HFFc6 (cell line): Measurements from ENCODE around the gene UTP3. TPM values are rescaled to one million over a fixed set of nuclear protein-coding genes. Genes with fewer than 3 reads are reported as not detected.
A peak's percentile ranks its signal among the peaks of the same experiment; 100 is the strongest.

Experiments used
- DNase-seq: peaks from one replicate; pipeline ENCODE4 v3.0.0-alpha.2; 2018
- H3K27ac Mint-ChIP-seq: 2 replicates; pipeline ENCODE4 v1.8.0; 2020; ENCODE audit warnings: mild to moderate bottlenecking, mixed read lengths
- H3K27me3 Mint-ChIP-seq: 2 replicates; pipeline ENCODE4 v1.8.0; 2021; ENCODE audit warnings: mild to moderate bottlenecking, moderate library complexity, mixed read lengths; ENCODE audit not compliant: insufficient read depth
- H3K36me3 Mint-ChIP-seq: 2 replicates; pipeline ENCODE4 v1.8.0; 2021; ENCODE audit warnings: low read depth, mixed read lengths
- H3K4me1 Mint-ChIP-seq: 2 replicates; pipeline ENCODE4 v1.8.0; 2020; ENCODE audit warnings: low read depth, mixed read lengths
- H3K4me3 Mint-ChIP-seq: 2 replicates; pipeline ENCODE4 v1.8.0; 2020; ENCODE audit warnings: mild to moderate bottlenecking, moderate library complexity, mixed read lengths
- H3K9me3 Mint-ChIP-seq: 2 replicates; pipeline ENCODE4 v1.8.0; 2020; ENCODE audit warnings: mild to moderate bottlenecking, mixed read lengths
- total RNA-seq, 6 experiments: library from RNA; stranded (reverse); fragmentation: NEBNext Ultra II Directional; extraction: Animal tissue kit (Norgen Biotek cat#: 25700); gene quantifications; 2 replicates in 1 of 6; 3 replicates in 5 of 6; pipeline ENCODE4 v1.2.3, GENCODE V29; 2021
- TF ChIP-seq, protein P1 (sequence below): fragments of 200-600 bp; sonication (generic); IDR thresholded peaks from 2 replicates; pipeline ENCODE4 v1.5.0; 2021; ENCODE audit warnings: antibody characterized with exemption, mild to moderate bottlenecking

UTP3 gene
- total RNA-seq, 6 experiments from 2014 or later = 38.8 to 48.0 (median 43.1) TPM

DNA sequence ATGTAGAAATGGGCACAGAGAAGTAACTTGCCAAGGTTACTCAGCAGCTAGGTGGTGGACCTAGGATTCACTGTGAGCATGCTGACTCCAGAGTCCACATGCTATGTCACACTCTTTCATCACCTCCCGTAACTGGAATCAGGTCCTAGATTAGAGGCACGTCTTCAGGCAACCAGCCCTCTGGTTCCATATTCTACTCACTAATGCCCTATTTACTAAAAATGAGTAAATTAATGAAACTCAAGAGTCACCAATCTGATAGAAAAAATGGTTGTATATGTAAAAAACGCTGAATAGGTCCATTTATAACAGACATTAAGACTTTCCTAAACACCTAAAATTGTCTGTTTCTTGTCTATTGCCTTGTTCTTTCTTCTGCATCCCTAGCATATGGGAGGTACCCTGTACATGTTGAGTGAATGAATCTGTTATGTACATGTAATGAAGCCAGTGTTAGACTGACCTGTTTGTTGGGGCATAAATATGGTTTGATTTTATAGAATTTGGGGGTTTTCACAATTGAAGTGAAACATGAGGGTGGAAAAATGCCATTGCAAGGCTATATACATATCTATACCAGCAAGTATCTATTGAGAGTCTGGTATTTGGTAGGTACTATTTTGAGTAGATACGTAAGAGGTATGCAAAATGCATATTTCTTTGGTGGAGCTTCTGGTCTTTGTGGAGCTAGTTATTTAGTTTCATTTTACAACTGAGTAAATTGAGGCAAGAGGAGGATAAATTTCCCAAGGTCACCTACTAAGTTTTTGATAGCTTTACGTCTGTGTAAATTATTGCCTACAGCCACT lies 26.0 kb downstream of the UTP3 start:
- peaks cover 37% of the 10 kb centered on the region for H3K4me1 Mint-ChIP-seq
- H3K9me3 Mint-ChIP-seq = no peaks in the 10 kb centered on the region
- no peaks in the 10 kb centered on the region for H3K27me3 Mint-ChIP-seq
- no peaks in the 10 kb centered on the region for H3K36me3 Mint-ChIP-seq
- DNase-seq = no peak
- no peak overlapping the region for H3K4me3 Mint-ChIP-seq
- no peak overlapping the region for H3K27ac Mint-ChIP-seq
- TF ChIP-seq, protein P1, sequence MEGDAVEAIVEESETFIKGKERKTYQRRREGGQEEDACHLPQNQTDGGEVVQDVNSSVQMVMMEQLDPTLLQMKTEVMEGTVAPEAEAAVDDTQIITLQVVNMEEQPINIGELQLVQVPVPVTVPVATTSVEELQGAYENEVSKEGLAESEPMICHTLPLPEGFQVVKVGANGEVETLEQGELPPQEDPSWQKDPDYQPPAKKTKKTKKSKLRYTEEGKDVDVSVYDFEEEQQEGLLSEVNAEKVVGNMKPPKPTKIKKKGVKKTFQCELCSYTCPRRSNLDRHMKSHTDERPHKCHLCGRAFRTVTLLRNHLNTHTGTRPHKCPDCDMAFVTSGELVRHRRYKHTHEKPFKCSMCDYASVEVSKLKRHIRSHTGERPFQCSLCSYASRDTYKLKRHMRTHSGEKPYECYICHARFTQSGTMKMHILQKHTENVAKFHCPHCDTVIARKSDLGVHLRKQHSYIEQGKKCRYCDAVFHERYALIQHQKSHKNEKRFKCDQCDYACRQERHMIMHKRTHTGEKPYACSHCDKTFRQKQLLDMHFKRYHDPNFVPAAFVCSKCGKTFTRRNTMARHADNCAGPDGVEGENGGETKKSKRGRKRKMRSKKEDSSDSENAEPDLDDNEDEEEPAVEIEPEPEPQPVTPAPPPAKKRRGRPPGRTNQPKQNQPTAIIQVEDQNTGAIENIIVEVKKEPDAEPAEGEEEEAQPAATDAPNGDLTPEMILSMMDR = no peak

DNA sequence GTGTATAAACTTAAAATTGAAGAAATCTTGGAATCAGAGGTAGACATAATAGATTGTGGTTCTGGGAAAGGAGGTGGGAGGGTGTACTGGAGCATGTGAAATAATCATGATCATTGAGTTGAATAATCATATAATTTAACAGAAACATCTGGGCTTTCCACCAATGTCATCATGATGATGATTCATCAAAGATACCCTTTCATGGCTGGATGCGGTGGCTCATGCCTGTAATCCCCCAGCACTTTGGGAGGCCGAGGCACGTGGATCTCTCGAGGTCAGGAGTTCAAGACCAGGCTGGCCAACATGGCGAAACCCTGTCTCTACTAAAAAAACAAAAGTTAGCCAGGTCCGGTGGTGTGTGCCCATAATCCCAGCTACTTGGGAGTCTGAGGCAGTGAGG lies 26.8 kb downstream of the UTP3 start:
- H3K27me3 Mint-ChIP-seq = no peaks in the 10 kb centered on the region
- TF ChIP-seq, protein P1 = no peak
- H3K36me3 Mint-ChIP-seq = no peaks in the 10 kb centered on the region
- H3K4me1 Mint-ChIP-seq = peaks cover 33% of the 10 kb centered on the region
- H3K27ac Mint-ChIP-seq = no peak overlapping the region
- no peaks in the 10 kb centered on the region for H3K9me3 Mint-ChIP-seq
- no peak overlapping the region for H3K4me3 Mint-ChIP-seq
- no peak for DNase-seq

DNA sequence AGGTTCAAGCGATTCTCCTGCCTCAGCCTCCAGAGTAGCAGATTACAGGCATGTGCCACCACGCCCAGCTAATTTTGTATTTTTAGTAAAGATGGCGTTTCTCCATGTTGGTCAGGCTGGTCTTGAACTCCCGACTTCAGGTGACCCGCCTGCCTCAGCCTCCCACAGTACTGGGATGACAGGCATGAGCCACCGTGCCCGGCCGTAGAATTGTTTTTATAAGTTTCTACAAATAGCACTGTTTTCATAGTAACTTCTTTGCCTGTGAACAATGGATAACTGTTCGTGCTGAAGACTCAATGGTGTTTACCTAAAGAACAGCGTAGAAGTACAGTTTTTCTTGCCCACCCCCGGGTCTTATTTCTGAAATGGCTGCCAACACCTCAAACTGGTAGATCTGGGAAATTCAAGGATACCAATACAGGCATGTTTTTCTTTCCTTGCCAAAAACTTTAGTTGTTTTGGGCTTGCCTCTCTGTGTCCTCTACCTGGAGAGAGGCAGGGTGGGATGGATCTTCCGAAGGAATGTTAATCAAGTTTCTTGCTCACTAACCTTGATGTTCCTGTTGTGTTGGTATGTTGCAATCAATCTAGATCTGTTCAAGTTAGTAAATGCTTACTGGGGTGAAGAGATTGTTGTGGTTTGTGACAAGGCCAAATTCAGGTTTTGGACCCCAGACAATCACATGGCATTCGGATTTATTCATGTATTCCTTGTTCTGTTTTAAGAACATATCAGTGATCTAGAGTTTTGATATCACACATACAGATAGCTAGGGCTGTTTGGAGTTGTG lies 30.7 kb downstream of the UTP3 start:
- H3K4me3 Mint-ChIP-seq = no peak overlapping the region
- no peaks in the 10 kb centered on the region for H3K27me3 Mint-ChIP-seq
- TF ChIP-seq, protein P1 = no peak
- H3K27ac Mint-ChIP-seq = no peak overlapping the region
- peaks cover 38% of the 10 kb centered on the region for H3K4me1 Mint-ChIP-seq
- H3K36me3 Mint-ChIP-seq = peaks cover 7% of the 10 kb centered on the region; the same call in 1 of the 2 replicates
- no peaks in the 10 kb centered on the region for H3K9me3 Mint-ChIP-seq
- no peak for DNase-seq

DNA sequence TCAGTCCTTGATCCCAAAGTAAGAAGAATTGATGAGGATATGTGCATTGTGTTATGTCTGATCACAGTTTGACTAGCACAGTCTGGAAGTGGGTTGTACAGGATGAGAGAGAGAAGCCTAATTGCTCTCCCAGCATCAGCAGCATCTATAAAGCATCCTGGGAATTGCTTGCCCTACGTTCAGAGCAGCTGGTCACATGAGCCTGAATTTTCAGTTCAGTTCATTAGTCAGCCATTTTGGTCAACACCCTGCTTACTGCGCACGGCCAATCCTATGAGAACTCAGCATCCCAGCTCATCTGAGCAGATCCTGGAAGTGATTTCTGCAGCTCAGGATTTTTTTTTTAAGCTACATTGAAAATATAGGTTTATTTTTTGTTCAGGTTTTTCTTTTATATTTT lies 33.4 kb downstream of the UTP3 start, which contains the start of gene RUFY3:
Gene RUFY3, plus strand, starts transcription at position 218 of the 400 bp plus-strand sequence. CDS start 610 bp downstream, outside the sequence.
- peak within 1 kb of the TSS; percentile 92 for H3K4me3 Mint-ChIP-seq
- peaks cover 26% of the 10 kb centered on the region for H3K4me1 Mint-ChIP-seq
- DNase-seq = peak; percentile 97
- peak within 1 kb of the TSS; percentile 95 for H3K27ac Mint-ChIP-seq
- H3K9me3 Mint-ChIP-seq = no peaks in the 10 kb centered on the region
- no peaks in the 10 kb centered on the region for H3K27me3 Mint-ChIP-seq
- peaks cover 16% of the 10 kb centered on the region for H3K36me3 Mint-ChIP-seq
- TF ChIP-seq, protein P1 = no peak

DNA sequence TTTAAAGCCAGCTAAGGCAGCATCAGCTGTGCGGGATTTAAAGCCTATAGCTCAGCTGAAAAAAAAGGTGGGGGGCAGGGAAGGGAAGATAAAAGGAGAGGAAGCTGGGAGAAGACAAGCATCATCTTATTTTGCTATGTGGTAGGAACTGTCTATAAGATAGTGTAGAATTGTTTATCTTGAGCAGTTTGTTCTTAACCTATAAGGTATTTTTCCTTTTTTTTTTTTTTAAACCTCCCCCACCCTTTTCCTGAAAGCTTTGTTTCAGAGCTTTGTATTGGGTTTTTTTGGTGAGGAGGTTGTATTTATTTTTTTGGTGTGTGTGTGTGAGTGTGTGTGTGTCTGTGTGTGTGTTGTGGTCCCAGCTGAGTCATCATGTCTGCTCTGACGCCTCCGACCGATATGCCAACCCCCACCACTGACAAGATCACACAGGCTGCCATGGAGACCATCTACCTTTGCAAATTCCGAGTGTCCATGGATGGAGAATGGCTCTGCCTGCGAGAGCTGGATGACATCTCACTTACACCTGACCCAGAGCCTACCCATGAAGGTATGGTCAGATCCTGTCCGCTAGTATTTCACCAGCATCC lies 34.0 kb downstream of the UTP3 start:
- Mint-ChIP-seq H3K27ac (peak overlapping the region; percentile 95), H3K36me3 (peaks cover 19% of the 10 kb centered on the region), H3K27me3 (no peaks in the 10 kb centered on the region), H3K9me3 (no peaks in the 10 kb centered on the region), H3K4me3 (peak overlapping the region; percentile 92), H3K4me1 (peaks cover 26% of the 10 kb centered on the region)
- DNase-seq = peak; percentile 64
- TF ChIP-seq, protein P1 = no peak
